SK-N-SH treated with all-trans-retinoic acid at 6 μM for 48 hours (cell line): ENCODE results near the gene NCKAP5.
A peak's percentile ranks its signal among the peaks of the same experiment; 100 is the strongest.

Experiments used
- ATAC-seq: fragments of 200-7000 bp; cut with Tn5 transposase; 3 replicates; pipeline ENCODE4 v1.9.1; 2020; ENCODE audit warnings: mild to moderate bottlenecking, moderate library complexity
- ARNTL ChIP-seq: fragments of 450-650 bp; formaldehyde crosslinking; IDR thresholded peaks from 2 replicates; pipeline ENCODE4 v1.5.0; 2020; ENCODE audit warnings: low read depth, mild to moderate bottlenecking, moderate library complexity, borderline replicate concordance
- BACH2 ChIP-seq: fragments of 250-450 bp; sonication (Bioruptor Pico); IDR thresholded peaks from 2 replicates; pipeline ENCODE4 v1.9.0; 2021; ENCODE audit warnings: mild to moderate bottlenecking, borderline replicate concordance
- CSDC2 ChIP-seq: fragments of 250-450 bp; sonication (Bioruptor Pico); IDR thresholded peaks from 2 replicates; pipeline ENCODE4 v1.5.0; 2020; ENCODE audit warnings: mild to moderate bottlenecking, moderate library complexity
- ESRRG ChIP-seq: fragments of 250-450 bp; sonication (Bioruptor Pico); IDR thresholded peaks from 2 replicates; pipeline ENCODE4 v1.6.1; 2021; ENCODE audit warnings: mild to moderate bottlenecking
- GLIS3 ChIP-seq: fragments of 250-450 bp; sonication (Bioruptor Pico); IDR thresholded peaks from 2 replicates; pipeline ENCODE4 v1.5.0; 2020; ENCODE audit warnings: mild to moderate bottlenecking, moderate library complexity
- ISL1 ChIP-seq: fragments of 250-450 bp; sonication (Bioruptor Pico); IDR thresholded peaks from 2 replicates; pipeline ENCODE4 v2.1.2; 2022; ENCODE audit warnings: mild to moderate bottlenecking, moderate library complexity
- OSR1 ChIP-seq: fragments of 250-450 bp; sonication (Bioruptor Pico); IDR thresholded peaks from 2 replicates; pipeline ENCODE4 v1.8.0; 2022; ENCODE audit warnings: moderate library complexity, mild to moderate bottlenecking, inconsistent platforms
- PPARA ChIP-seq: fragments of 250-450 bp; sonication (Bioruptor Pico); IDR thresholded peaks from 2 replicates; pipeline ENCODE4 v1.5.0; 2020; ENCODE audit warnings: mild to moderate bottlenecking, borderline replicate concordance
- RARB ChIP-seq: fragments of 250-450 bp; sonication (Bioruptor Pico); IDR thresholded peaks from 2 replicates; pipeline ENCODE4 v1.8.0; 2021; ENCODE audit warnings: mild to moderate bottlenecking, moderate library complexity
- SNAI2 ChIP-seq: fragments of 250-450 bp; sonication (Bioruptor Pico); IDR thresholded peaks from 2 replicates; pipeline ENCODE4 v1.5.0; 2020; ENCODE audit warnings: mild to moderate bottlenecking, moderate library complexity
- TOX ChIP-seq: fragments of 250-450 bp; sonication (Bioruptor Pico); IDR thresholded peaks from 2 replicates; pipeline ENCODE4 v1.8.0; 2021; ENCODE audit warnings: mild to moderate bottlenecking, moderate library complexity, borderline replicate concordance
- ZFP3 ChIP-seq: fragments of 250-450 bp; sonication (Bioruptor Pico); IDR thresholded peaks from 2 replicates; pipeline ENCODE4 v1.5.0; 2020; ENCODE audit warnings: mild to moderate bottlenecking, moderate library complexity
- ZFP30 ChIP-seq: fragments of 450-650 bp; formaldehyde crosslinking; IDR thresholded peaks from 2 replicates; pipeline ENCODE4 v1.5.0; 2022; ENCODE audit warnings: mild to moderate bottlenecking, moderate library complexity
- ZNF565 ChIP-seq: fragments of 450-650 bp; formaldehyde crosslinking; conservative IDR thresholded peaks from 2 replicates; pipeline ENCODE4 v1.5.0; 2020; ENCODE audit warnings: low read depth, mild to moderate bottlenecking, moderate library complexity
- ZNF70 ChIP-seq: fragments of 450-650 bp; formaldehyde crosslinking; IDR thresholded peaks from 2 replicates; pipeline ENCODE4 v1.5.0; 2020; ENCODE audit warnings: mild to moderate bottlenecking, moderate library complexity
- ZNF8 ChIP-seq: fragments of 450-650 bp; formaldehyde crosslinking; IDR thresholded peaks from 2 replicates; pipeline ENCODE4 v1.5.0; 2020; ENCODE audit warnings: mild to moderate bottlenecking, moderate library complexity
- TF ChIP-seq, protein P1 (sequence below): fragments of 250-450 bp; sonication (Bioruptor Pico); IDR thresholded peaks from 2 replicates; pipeline ENCODE4 v1.5.1; 2020; ENCODE audit warnings: low read depth, mild to moderate bottlenecking, moderate library complexity
- TF ChIP-seq, protein P2 (sequence below): fragments of 250-450 bp; sonication (Bioruptor Pico); IDR thresholded peaks from 2 replicates; pipeline ENCODE4 v1.5.1; 2021; ENCODE audit warnings: mild to moderate bottlenecking, moderate library complexity
- TF ChIP-seq, protein P3 (sequence below): fragments of 250-450 bp; sonication (Bioruptor Pico); IDR thresholded peaks from 2 replicates; pipeline ENCODE4 v1.8.0; 2021; ENCODE audit warnings: low read depth, mild to moderate bottlenecking, moderate library complexity, borderline replicate concordance
- TF ChIP-seq, protein P4 (sequence below): fragments of 250-450 bp; sonication (Bioruptor Pico); IDR thresholded peaks from 2 replicates; pipeline ENCODE4 v1.8.0; 2020; ENCODE audit warnings: mild to moderate bottlenecking, moderate library complexity, borderline replicate concordance
- TF ChIP-seq, protein P5 (sequence below): fragments of 250-450 bp; sonication (Bioruptor Pico); IDR thresholded peaks from 2 replicates; pipeline ENCODE4 v1.5.0; 2020; ENCODE audit warnings: mild to moderate bottlenecking, moderate library complexity

The NCKAP5 gene

DNA sequence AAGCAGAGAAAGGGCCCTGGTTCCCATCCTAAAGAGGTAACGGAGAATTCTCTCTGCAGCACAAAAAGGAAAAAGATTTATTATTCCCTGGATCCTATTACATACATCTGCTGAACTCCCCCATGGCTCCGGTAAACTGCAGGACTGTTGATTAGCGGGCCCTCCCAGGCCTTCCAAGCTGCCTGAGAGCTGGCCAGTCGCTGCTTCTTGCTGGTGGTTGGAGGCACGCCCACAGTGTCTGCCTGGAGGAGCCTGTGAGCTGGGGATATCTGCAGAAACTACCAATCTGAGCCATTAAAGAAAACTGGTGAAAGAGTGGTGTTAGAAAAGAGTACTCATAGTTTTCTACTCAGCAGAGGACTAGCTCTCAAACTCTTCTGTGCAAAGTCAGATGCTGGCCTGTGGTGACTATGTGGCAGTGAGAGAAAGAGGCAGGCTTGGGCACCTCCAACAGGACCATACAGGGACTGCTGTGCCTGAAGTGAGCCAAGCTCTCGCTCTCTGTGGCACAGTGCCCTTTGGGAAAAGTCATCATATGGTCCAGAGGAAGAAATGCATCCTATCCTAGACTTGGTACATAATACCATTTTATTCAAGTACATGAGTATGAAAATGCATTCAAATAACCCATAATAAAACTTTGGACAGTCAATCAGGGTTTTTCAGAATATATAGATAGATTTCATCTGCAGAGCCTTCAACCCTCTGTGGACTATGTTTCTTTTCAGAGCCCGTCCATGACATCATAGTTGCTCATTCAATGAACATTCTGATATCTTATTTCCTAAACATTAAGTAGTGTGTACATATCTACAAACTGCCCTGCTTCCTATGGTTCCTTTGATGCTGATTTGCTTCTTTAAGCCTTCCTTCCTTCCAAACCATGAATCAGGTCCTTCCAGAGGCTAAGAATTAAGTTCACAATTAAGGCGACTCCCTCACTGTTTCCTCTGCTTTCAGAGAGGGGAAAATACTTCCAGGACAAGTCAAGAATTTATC is 656.2 kb downstream of the NCKAP5 start:
- ATAC-seq: peak; percentile 88
- TF ChIP-seq, protein P1, sequence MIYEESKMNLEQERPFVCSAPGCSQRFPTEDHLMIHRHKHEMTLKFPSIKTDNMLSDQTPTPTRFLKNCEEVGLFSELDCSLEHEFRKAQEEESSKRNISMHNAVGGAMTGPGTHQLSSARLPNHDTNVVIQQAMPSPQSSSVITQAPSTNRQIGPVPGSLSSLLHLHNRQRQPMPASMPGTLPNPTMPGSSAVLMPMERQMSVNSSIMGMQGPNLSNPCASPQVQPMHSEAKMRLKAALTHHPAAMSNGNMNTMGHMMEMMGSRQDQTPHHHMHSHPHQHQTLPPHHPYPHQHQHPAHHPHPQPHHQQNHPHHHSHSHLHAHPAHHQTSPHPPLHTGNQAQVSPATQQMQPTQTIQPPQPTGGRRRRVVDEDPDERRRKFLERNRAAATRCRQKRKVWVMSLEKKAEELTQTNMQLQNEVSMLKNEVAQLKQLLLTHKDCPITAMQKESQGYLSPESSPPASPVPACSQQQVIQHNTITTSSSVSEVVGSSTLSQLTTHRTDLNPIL (CRISPR knock-in tag): no peak
- TF ChIP-seq, protein P2, sequence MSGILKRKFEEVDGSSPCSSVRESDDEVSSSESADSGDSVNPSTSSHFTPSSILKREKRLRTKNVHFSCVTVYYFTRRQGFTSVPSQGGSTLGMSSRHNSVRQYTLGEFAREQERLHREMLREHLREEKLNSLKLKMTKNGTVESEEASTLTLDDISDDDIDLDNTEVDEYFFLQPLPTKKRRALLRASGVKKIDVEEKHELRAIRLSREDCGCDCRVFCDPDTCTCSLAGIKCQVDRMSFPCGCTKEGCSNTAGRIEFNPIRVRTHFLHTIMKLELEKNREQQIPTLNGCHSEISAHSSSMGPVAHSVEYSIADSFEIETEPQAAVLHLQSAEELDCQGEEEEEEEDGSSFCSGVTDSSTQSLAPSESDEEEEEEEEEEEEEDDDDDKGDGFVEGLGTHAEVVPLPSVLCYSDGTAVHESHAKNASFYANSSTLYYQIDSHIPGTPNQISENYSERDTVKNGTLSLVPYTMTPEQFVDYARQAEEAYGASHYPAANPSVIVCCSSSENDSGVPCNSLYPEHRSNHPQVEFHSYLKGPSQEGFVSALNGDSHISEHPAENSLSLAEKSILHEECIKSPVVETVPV (CRISPR knock-in tag): no peak
- no peak for TF ChIP-seq CSDC2 (CRISPR knock-in tag)
- TF ChIP-seq ZNF8 (CRISPR knock-in tag): no peak
- TF ChIP-seq RARB (CRISPR knock-in tag): no peak
- TF ChIP-seq GLIS3 (CRISPR knock-in tag): no peak
- TF ChIP-seq ZFP3 (CRISPR knock-in tag): no peak
- TF ChIP-seq ARNTL: no peak
- no peak for TF ChIP-seq ESRRG
- TF ChIP-seq, protein P3, sequence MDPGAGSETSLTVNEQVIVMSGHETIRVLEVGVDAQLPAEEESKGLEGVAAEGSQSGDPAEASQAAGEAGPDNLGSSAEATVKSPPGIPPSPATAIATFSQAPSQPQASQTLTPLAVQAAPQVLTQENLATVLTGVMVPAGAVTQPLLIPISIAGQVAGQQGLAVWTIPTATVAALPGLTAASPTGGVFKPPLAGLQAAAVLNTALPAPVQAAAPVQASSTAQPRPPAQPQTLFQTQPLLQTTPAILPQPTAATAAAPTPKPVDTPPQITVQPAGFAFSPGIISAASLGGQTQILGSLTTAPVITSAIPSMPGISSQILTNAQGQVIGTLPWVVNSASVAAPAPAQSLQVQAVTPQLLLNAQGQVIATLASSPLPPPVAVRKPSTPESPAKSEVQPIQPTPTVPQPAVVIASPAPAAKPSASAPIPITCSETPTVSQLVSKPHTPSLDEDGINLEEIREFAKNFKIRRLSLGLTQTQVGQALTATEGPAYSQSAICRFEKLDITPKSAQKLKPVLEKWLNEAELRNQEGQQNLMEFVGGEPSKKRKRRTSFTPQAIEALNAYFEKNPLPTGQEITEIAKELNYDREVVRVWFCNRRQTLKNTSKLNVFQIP (CRISPR knock-in tag): no peak
- no peak for TF ChIP-seq PPARA (CRISPR knock-in tag)
- TF ChIP-seq ZNF70 (CRISPR knock-in tag): no peak

DNA sequence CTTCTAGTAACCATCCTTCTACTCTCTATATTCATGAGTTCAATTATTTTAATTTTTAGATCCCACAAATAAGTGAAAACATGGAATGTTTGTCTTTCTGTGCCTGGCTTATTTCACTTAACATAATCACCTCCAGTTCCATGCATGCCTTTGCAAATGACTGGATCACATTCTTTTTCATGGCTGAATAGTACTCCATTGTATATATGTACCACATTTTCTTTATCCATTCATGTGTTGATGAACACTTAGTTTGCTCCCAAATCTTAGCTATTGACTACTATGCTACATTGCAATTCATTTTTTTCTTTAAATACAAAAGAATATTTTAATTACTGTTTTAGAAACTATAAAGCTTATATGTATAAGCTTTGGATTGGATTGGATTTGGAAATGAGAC is 657.8 kb downstream of the NCKAP5 start:
- ATAC-seq: no peak
- TF ChIP-seq, protein P2 (CRISPR knock-in tag): no peak
- peak; percentile 97 for TF ChIP-seq ZNF8 (CRISPR knock-in tag)

DNA sequence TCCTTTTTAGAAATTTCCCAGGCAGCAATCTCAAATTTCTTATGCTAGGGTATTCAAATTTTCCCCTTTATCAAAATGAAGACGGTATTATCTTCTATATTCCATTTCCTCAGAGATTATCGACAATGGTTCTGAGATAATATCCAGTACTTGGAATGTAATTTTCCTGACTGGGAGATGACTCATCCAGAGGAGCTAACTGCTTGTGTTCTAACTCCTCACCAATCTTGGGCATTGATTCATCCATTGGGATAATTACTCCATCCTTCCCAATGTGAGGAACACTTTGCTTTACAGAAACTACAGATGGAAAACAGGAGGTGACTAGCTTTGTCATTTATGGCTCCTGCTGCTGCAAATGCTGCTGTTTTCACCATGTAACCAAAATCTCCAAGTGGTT is 658.8 kb downstream of the NCKAP5 start:
- TF ChIP-seq, protein P4, sequence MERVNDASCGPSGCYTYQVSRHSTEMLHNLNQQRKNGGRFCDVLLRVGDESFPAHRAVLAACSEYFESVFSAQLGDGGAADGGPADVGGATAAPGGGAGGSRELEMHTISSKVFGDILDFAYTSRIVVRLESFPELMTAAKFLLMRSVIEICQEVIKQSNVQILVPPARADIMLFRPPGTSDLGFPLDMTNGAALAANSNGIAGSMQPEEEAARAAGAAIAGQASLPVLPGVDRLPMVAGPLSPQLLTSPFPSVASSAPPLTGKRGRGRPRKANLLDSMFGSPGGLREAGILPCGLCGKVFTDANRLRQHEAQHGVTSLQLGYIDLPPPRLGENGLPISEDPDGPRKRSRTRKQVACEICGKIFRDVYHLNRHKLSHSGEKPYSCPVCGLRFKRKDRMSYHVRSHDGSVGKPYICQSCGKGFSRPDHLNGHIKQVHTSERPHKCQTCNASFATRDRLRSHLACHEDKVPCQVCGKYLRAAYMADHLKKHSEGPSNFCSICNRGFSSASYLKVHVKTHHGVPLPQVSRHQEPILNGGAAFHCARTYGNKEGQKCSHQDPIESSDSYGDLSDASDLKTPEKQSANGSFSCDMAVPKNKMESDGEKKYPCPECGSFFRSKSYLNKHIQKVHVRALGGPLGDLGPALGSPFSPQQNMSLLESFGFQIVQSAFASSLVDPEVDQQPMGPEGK (CRISPR knock-in tag): no peak
- no peak for TF ChIP-seq TOX (CRISPR knock-in tag)
- TF ChIP-seq ISL1 (CRISPR knock-in tag): no peak
- no peak for TF ChIP-seq SNAI2 (CRISPR knock-in tag)
- TF ChIP-seq ARNTL: no peak
- TF ChIP-seq OSR1: no peak
- no peak for TF ChIP-seq BACH2 (CRISPR knock-in tag)
- TF ChIP-seq, protein P1 (CRISPR knock-in tag): no peak
- no peak for TF ChIP-seq ZNF565 (CRISPR knock-in tag)
- TF ChIP-seq GLIS3 (CRISPR knock-in tag): no peak
- no peak for TF ChIP-seq ZFP30 (CRISPR knock-in tag)
- TF ChIP-seq ZNF8 (CRISPR knock-in tag): no peak
- TF ChIP-seq ZNF70 (CRISPR knock-in tag): no peak
- TF ChIP-seq, protein P5, sequence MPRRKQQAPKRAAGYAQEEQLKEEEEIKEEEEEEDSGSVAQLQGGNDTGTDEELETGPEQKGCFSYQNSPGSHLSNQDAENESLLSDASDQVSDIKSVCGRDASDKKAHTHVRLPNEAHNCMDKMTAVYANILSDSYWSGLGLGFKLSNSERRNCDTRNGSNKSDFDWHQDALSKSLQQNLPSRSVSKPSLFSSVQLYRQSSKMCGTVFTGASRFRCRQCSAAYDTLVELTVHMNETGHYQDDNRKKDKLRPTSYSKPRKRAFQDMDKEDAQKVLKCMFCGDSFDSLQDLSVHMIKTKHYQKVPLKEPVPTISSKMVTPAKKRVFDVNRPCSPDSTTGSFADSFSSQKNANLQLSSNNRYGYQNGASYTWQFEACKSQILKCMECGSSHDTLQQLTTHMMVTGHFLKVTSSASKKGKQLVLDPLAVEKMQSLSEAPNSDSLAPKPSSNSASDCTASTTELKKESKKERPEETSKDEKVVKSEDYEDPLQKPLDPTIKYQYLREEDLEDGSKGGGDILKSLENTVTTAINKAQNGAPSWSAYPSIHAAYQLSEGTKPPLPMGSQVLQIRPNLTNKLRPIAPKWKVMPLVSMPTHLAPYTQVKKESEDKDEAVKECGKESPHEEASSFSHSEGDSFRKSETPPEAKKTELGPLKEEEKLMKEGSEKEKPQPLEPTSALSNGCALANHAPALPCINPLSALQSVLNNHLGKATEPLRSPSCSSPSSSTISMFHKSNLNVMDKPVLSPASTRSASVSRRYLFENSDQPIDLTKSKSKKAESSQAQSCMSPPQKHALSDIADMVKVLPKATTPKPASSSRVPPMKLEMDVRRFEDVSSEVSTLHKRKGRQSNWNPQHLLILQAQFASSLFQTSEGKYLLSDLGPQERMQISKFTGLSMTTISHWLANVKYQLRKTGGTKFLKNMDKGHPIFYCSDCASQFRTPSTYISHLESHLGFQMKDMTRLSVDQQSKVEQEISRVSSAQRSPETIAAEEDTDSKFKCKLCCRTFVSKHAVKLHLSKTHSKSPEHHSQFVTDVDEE (CRISPR knock-in tag): no peak
- no peak for TF ChIP-seq CSDC2 (CRISPR knock-in tag)
- TF ChIP-seq PPARA (CRISPR knock-in tag): no peak
- no peak for ATAC-seq
